Hepatocyte (in vitro differentiated cells): ENCODE data around the gene KRT75.

ENCODE experiments used
- CTCF ChIP-seq: fragments of 200-600 bp; sonication (generic); IDR thresholded peaks from 2 replicates; pipeline ENCODE4 v1.5.1; 2016; ENCODE audit warnings: antibody characterized with exemption, mild to moderate bottlenecking; ENCODE audit not compliant: poor library complexity
- EZH2 ChIP-seq: fragments of 200-600 bp; sonication (generic); IDR thresholded peaks from 2 replicates; pipeline ENCODE4 v1.6.1; 2016; ENCODE audit warnings: antibody characterized with exemption, mild to moderate bottlenecking, borderline replicate concordance
- EZH2phosphoT487 ChIP-seq: fragments of 200-600 bp; sonication (generic); IDR thresholded peaks from one replicate; pipeline ENCODE4 v1.6.1; 2018; ENCODE audit warnings: antibody characterized with exemption, mild to moderate bottlenecking, low read depth, moderate library complexity; ENCODE audit not compliant: unreplicated experiment, severe bottlenecking

DNA sequence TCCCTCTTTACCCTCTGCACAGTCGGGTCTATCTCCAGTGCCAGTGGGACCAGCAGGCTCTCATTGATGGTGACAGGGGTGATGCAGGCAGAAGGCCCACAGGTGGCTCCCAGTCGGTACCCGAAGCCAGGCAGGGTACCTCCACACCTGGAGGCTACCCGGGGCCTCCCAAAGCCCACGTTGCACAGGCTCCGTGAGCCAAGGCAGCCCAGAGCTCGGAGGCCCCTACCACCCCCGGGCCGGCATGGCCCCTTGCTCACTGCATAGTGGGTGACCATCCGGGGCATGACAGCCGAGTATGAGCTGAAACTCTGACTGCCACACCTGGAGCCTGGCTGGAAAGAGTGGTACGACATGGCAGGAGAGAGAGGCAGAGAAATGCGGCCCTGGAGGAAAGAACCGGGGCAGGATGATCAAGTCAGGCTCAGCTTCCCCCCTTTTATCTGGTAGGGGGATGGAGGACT, 28.2 kb downstream of the KRT75 start, which contains the start of gene KRT82:
- TF ChIP-seq CTCF (no peak), EZH2 (no peak), EZH2phosphoT487 (no peak)
